SK-N-SH treated with all-trans-retinoic acid at 6 μM for 48 hours (cell line): ENCODE data around the gene CPOX.
"Not testable (repeated sequence)": the region's sequence is repeated elsewhere in the genome, so short reads cannot be mapped to it uniquely, and the experiment has no call there.

Source experiments
- ARNTL ChIP-seq: fragments of 450-650 bp; formaldehyde crosslinking; IDR thresholded peaks from 2 replicates; pipeline ENCODE4 v1.5.0; 2020; ENCODE audit warnings: low read depth, mild to moderate bottlenecking, moderate library complexity, borderline replicate concordance
- BACH2 ChIP-seq: fragments of 250-450 bp; sonication (Bioruptor Pico); IDR thresholded peaks from 2 replicates; pipeline ENCODE4 v1.9.0; 2021; ENCODE audit warnings: mild to moderate bottlenecking, borderline replicate concordance
- CSDC2 ChIP-seq: fragments of 250-450 bp; sonication (Bioruptor Pico); IDR thresholded peaks from 2 replicates; pipeline ENCODE4 v1.5.0; 2020; ENCODE audit warnings: mild to moderate bottlenecking, moderate library complexity
- ESRRG ChIP-seq: fragments of 250-450 bp; sonication (Bioruptor Pico); IDR thresholded peaks from 2 replicates; pipeline ENCODE4 v1.6.1; 2021; ENCODE audit warnings: mild to moderate bottlenecking
- OSR1 ChIP-seq: fragments of 250-450 bp; sonication (Bioruptor Pico); IDR thresholded peaks from 2 replicates; pipeline ENCODE4 v1.8.0; 2022; ENCODE audit warnings: moderate library complexity, mild to moderate bottlenecking, inconsistent platforms
- RARB ChIP-seq: fragments of 250-450 bp; sonication (Bioruptor Pico); IDR thresholded peaks from 2 replicates; pipeline ENCODE4 v1.8.0; 2021; ENCODE audit warnings: mild to moderate bottlenecking, moderate library complexity
- TOX ChIP-seq: fragments of 250-450 bp; sonication (Bioruptor Pico); IDR thresholded peaks from 2 replicates; pipeline ENCODE4 v1.8.0; 2021; ENCODE audit warnings: mild to moderate bottlenecking, moderate library complexity, borderline replicate concordance
- ZFP3 ChIP-seq: fragments of 250-450 bp; sonication (Bioruptor Pico); IDR thresholded peaks from 2 replicates; pipeline ENCODE4 v1.5.0; 2020; ENCODE audit warnings: mild to moderate bottlenecking, moderate library complexity
- ZFP30 ChIP-seq: fragments of 450-650 bp; formaldehyde crosslinking; IDR thresholded peaks from 2 replicates; pipeline ENCODE4 v1.5.0; 2022; ENCODE audit warnings: mild to moderate bottlenecking, moderate library complexity
- ZNF8 ChIP-seq: fragments of 450-650 bp; formaldehyde crosslinking; IDR thresholded peaks from 2 replicates; pipeline ENCODE4 v1.5.0; 2020; ENCODE audit warnings: mild to moderate bottlenecking, moderate library complexity
- TF ChIP-seq, protein P1 (sequence below): fragments of 250-450 bp; sonication (Bioruptor Pico); IDR thresholded peaks from 2 replicates; pipeline ENCODE4 v1.5.1; 2020; ENCODE audit warnings: low read depth, mild to moderate bottlenecking, moderate library complexity
- TF ChIP-seq, protein P2 (sequence below): fragments of 250-450 bp; sonication (Bioruptor Pico); IDR thresholded peaks from 2 replicates; pipeline ENCODE4 v1.8.0; 2020; ENCODE audit warnings: mild to moderate bottlenecking, moderate library complexity, borderline replicate concordance

DNA sequence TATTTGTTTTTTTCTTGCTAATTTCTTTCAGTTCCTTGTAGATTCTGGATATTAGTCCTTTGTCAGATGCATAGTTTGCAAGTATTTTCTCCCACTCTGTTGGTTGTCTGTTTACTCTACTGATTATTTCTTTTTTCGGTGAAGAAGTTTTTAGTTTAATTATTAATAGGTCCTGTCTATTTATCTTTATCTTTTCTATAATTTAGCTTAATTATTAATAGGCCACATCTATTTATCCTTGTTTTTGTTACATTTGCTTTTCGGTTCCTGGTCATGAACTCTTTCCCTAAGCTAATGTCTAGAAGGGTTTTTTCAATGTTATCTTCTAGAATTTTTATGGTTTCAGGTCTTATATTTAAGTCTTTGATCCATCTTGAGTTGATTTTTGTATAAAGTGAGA, 45.1 kb upstream of the CPOX start:
- TF ChIP-seq BACH2 (CRISPR knock-in tag); TOX (CRISPR knock-in tag); ESRRG; ARNTL (CRISPR knock-in tag); ZFP3 (CRISPR knock-in tag); ZFP30; RARB (CRISPR knock-in tag); OSR1 (CRISPR knock-in tag); ZNF8; CSDC2 (CRISPR knock-in tag): not testable (repeated sequence)
- TF ChIP-seq, protein P1, sequence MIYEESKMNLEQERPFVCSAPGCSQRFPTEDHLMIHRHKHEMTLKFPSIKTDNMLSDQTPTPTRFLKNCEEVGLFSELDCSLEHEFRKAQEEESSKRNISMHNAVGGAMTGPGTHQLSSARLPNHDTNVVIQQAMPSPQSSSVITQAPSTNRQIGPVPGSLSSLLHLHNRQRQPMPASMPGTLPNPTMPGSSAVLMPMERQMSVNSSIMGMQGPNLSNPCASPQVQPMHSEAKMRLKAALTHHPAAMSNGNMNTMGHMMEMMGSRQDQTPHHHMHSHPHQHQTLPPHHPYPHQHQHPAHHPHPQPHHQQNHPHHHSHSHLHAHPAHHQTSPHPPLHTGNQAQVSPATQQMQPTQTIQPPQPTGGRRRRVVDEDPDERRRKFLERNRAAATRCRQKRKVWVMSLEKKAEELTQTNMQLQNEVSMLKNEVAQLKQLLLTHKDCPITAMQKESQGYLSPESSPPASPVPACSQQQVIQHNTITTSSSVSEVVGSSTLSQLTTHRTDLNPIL, result not testable (repeated sequence)
- TF ChIP-seq, protein P2, sequence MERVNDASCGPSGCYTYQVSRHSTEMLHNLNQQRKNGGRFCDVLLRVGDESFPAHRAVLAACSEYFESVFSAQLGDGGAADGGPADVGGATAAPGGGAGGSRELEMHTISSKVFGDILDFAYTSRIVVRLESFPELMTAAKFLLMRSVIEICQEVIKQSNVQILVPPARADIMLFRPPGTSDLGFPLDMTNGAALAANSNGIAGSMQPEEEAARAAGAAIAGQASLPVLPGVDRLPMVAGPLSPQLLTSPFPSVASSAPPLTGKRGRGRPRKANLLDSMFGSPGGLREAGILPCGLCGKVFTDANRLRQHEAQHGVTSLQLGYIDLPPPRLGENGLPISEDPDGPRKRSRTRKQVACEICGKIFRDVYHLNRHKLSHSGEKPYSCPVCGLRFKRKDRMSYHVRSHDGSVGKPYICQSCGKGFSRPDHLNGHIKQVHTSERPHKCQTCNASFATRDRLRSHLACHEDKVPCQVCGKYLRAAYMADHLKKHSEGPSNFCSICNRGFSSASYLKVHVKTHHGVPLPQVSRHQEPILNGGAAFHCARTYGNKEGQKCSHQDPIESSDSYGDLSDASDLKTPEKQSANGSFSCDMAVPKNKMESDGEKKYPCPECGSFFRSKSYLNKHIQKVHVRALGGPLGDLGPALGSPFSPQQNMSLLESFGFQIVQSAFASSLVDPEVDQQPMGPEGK, result not testable (repeated sequence)
